CD4-positive, alpha-beta T cell treated with Interferon alpha-2 for 1 hour (primary cell): ENCODE measurements around the gene PTPRF.
A peak's percentile ranks its signal among the peaks of the same experiment; 100 is the strongest.

ENCODE experiments used
- DNase-seq, 2 donors: peaks; one replicate each; pipeline ENCODE4 v3.0.0-alpha.2; 2020 to 2022

Gene PTPRF

DNA sequence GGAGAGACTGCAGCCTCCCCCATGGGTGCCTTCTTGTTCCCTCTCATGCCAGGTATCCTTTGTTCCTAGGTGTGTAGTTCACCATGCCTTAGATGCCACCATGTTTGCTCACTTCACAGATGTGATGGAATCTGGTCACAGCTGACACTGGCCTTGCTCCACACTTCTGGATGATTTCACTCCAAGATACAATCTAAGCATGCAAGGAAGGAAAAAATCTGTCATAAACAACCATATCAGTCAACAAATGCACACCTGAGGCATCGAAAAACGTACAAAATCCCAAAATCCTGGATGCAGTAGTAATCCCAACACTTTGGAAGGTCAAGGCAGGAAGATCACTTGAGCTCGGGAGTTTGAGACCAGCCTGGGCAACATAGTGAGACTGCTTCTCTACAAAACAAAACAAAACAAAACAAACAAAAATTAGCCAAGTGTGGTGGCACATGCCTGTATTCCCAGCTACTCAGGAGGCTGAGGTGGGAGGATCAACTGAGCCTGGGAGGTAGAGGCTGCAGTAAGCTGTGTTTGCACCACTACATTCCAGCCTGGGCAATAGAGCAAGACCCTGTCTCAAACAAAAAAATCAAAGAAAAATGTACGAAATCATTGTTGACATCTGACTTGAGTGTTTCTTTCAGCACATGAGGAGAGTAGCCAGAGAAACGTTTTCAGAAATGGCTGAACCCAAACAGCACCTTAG lies 17.1 kb upstream of the PTPRF start:
- no peak for DNase-seq

DNA sequence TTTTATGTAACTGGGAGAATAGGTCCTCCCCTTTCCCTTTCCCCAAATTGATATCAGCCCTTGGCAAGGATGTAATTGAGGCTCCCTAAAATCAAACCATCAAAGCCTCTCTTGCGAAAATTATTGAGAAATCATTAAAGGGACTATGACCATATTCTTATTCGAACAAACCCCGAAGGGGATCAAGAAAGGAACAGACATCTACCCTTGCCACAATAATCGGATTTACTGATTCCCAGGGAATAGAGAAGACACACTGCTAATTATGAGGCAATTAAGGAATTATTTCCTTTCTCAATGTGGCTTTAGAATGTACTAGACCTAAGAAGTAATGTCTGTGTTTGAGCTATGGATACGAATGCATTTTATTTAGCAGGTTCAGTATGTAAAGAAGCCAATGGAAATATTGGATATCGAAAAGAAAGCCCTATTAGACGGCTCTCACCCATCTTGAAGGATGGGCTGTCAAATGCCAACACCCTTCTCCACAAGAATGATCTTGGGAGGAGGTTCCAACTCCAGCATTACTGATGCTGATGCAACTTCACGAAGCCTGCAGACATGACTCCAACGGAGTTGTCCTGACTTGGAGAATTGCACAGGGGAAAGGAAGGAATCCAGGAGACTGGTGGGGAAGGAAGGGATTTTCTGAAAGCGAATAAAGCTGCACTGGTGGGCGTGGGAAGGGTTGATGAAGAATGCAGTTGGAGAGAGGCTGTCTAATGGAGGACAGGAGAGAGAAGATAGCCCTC lies 11.6 kb upstream of the PTPRF start:
- DNase-seq = no peak

DNA sequence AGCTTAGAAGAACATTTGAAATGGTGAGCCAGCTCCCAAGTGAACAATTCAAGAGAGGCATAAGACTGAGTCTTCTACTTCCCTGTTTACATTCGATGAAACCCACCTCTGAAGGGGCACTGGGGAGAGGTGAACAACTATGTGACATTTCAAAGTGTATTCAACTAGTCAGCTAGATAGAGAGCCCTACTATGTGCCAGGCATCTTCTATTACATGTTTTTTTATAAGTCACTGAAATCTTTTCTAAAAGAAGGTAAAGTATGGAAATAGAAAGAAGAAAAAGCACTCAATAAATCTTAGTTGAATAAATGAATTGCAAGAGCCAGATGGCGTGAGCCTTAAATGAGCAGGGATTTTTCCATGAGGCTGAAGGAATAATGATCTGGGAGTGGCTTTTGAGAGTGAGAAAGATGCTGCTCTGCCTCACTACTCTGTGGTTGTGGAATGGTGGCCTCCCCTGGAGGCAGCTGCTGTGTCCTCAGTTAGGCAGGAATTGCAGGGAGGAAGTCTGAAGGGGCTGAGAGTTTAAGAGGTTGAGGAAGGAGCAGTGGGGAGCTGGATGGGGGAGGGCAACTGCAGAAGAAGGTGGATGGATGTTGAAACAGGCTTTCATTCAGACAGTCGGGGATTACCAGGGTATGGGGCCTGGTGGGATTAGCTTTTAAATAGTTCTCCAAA lies 10.4 kb upstream of the PTPRF start:
- DNase-seq = no peak

DNA sequence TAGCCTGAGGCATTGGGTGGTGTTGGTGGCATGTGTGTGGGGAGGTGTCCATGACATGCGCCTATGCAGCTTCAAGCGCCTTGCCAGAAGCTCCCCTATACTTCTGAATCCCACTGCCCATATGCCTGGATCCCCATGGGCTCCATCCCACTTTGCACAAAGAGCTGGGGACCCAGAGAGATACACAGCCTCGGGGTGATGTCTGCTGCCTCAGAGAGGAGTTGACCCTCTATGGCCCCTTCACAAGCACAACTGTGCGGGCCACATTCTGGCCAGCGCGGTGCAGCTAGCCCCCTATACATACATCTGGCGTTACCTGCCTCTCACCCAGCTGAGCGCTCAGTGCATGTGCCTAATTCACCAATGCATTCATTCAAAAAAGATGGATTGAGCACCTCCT lies 9.6 kb upstream of the PTPRF start:
- no peak for DNase-seq

DNA sequence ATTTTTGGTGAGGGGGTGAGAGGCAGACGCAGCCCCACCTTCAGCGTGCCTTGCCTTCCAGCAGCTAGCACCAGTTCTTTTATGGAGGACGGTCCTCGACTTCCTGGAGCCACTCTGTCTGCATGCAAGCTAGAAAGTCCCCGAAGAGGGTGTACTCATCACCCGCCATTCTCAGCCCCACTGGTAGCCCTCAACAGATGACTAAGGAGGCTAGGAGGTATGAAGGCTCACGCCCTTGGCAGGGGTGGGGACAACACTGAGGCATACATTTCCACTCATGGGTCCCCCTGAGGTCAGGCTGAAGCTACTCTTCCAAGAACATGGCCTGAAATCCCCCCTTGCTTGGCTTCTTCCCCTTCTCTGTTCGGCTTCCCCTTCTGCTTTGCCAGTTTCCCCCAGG lies 8.9 kb upstream of the PTPRF start:
- DNase-seq = no peak

DNA sequence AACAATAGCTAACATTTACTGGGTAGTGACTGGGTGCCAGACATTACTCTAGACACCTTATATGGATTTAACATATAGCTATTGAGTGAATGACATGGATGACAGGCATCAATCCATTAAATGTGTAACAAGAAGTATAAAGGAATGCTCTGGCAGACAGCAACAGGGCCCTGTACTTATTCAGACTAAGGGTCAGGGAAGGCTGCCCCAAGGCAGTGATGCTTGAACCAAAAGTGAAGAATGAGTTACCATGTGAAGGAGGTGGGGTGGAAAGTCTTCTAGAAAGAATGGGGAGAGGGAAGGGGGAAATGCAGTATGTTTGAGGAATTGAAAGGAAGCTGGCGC lies 8.3 kb upstream of the PTPRF start:
- DNase-seq = no peak

DNA sequence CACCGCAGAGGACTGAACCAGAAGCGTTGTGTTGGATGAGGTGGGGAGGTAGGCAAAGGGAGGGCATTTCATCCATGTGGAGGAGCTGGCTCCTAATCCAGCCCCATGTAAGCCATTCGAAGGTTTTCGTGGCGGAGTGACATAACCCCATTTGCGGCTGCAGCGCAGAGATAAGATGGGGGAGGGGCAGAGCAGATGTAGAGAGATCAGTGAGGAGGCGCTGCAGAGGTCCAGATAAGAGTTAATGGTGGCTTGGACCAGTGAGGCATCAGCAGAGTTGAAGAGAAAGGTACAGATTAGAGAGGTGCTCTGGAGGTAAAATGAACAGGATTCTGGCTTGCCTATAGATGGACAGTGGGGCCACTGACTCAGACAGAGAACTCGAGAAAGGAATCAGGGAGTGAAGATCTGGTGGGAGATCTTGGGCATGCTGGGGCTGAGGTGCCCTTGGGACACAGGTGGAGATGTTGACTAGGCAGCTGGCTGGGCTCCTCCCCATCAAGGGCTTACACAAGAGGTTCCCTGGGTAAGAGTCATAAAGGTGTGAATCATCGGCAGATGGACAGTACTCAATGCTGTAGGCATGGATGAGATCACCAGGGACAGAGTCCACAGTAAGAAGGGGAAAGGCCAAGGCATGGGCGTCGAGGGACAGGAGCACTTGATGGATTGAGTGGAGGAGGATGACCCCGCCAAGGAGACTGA lies 7.8 kb upstream of the PTPRF start:
- no peak for DNase-seq

DNA sequence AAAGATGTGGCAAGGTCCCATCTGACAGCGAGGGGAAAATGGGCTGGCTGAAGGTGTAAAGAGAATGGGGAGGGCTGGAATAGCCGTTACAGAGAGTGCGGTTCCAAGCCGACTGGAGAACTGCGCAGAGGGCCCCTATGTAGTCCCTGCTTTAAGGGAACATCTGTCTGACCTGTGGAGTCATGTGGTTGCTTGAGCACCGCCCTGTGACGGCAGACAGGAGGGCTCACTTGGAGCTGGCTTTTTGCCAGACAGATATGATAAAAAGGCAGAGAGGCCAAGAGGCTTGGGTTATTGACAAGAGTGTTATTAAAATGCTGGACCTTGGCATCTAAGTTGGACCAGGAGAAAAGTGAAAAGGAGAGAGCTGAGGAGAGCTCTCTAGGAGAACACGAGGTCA lies 5.9 kb upstream of the PTPRF start:
- no peak for DNase-seq

DNA sequence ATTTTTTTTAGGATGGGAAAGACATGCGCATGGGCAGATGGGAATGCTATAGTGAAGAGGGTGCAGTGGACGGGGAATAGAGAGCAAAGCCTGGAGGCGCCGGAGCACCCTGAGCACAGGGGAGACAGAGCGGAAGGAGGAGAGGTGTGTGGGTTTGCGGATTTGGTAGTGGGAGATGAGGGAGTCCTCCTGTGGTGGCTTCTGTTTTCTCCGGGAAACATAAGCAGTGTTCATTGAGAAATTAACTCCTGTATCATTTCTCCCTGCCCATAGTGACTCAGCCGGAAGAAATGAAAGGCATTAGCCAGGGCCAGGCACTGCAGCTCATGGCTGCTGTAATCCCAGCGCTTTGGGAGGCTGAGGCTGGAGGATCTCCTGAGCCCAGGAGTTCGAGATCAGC lies 4.7 kb upstream of the PTPRF start:
- DNase-seq = no peak

DNA sequence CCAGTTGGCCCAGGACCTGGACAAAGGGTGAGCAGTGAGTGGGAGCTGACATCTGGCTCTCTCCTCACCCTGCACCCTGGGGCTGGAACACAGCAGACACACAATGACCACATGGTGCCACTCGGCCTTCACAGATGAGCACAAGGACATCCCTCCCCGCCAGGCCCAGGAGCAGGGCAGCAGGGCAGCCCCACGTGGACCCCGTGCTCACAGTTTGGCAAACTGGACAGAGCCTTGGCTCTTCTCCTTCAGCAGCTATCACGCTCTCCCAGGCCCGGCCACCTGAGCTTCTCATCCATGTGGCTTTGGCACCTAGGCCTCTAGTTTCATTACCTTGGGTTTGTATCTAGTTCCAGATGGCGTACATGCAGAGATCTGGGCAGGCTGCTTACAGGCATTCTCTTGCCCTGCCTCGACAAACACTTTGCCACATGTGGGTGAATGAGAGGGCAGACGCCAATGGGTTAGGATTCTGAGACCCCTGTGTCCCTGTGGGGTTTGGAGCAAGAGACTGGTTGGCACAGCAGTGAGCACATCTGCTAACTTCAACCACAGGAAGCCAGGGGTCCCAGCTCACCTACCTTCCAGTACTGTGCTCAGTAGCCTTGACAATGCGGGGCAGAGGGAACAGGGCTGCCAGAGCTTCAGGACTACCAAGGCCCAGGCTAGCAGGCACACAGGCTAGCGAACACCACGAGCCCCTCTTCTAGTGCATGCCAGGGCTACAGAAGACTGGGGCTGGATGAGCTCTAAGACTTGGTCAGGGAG lies 3.4 kb upstream of the PTPRF start:
- no peak for DNase-seq

DNA sequence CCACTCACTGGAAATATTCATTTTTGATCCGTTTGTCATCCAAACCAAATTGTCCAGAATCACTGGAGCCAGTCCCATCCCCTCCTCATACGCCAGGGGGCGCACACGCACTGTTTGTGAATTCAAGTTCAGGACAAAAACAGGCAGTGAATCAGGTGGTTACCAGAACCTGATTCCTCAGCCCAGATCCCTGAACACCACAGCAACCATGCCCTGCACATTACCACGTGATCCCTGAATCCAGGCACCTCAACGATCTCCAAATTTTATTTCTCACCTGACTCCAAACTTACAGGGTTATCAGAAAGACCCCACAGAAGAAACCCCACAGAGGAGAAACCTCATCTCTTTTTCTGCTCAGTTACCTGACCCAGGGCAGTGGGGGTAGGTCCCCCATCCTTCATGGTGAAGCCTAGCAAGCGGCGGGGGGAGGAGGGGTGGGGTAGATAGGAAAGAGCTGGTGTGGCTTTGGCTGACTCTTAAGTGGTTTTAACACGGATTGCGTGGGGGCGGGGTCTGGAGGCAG lies 1.4 kb upstream of the PTPRF start:
- peak; percentile 72 to 80 for DNase-seq

DNA sequence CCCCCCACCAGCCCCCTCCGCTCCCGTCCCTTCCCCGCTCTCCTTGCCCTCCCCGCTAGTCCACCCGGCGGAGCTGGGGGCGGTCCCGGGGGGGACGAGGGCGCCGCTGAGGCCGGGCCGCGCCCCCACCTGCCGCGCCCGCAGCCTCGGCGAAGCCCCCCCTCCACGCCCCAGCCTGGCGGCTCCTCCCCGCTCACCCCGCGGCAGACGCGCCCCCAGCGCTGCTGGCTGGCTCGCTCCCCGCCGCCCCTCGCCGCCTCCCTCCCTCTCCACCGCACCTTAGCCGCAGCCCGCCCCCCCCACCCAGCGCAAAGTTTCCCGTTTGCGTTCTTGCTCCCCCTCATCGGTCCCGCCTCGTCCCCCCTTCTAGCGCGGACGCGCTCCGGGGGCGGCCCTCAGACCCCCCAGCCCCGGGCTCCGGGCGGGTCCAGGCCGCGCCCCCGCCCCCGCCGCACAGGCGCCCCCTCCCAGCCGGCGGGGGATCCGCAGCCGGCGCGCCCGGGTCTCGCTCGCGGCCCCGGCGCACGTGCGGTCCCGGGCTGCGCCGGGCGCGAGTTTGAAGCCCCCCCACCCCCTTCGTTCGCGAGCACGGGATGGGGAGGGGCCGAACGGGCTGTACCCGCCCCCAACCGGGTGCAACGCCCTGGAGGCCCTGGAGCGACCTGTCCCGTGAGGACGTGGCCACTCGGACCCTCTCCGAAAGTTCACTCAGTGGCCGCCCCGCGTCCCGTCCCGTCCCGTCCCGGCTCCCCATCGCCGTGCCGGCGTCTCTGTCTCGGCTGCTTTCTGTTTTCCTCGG lies 623 bp downstream of the PTPRF start:
- DNase-seq = peak in 1 of 2 donors; percentile 14

DNA sequence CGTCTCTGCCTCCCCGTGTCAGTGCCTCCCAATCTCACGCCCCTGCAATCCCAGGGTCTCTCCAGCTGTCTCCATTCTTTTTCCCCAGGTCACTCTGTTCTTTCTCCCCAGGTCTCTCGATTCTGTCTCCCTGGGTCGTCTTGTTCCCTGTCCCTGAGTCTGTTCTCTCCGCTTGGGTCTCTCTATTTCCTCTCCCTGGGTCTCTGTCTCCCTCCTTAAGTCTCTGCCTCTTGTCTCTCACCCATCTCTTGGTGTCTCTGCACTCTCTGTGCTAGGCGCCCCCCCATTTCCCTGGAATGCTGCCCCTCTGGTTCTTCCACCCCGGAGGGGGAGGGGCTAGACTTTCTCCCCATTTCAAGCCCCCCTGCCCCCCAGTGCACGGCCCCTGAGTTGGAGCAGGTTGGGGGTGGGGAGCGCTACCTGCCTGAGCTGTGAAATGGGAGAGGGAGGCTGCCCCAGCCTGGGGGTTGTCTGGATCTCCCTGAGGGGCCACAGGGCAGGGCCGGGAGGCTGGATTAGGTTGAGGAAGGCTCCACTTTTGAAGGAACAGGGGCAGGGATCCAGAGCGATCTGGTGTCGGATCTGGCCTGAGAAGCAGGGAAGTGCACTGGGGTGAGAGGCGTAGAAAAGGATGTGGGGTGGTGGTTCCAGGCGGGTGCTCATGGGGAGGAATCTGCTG lies 1.4 kb downstream of the PTPRF start:
- DNase-seq = no peak

DNA sequence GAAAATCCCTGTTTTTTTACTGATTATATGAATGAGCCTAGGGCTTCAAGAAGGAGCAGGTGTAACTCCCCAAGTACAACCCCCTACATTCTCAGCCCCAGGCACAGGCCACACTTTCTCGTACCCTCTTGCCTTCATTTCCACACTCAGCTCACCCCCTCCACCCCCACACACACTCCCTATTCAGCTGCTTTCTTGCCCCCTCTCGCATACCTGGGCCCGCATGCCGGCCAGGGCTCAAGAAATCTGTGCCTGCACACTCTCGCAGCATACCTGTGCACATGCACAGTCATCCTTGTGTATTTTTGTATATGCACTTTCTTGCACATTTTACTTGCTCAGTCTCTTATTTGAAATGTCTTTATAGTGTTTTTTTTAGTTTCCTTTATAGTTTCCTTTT lies 2.0 kb downstream of the PTPRF start:
- DNase-seq = no peak

DNA sequence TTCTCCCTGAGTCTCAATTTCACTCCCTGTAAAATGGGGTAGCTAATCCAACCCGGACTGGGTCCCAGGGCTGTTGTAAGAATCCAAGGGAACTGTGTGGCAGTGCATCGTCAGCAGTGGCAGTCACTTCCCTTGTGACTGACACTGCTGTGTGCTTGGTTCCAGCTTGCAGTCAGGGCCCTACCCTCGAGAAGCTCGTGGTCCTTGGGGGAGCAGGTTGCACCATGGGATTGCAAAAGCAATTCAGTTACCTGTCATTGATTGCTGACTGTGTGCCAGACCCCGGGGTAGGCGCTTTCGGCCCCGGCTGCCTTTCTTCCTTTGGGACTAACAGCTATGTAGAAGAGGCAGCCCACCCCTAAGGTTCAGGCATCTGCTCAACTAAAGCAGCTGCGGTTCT lies 2.9 kb downstream of the PTPRF start:
- no peak for DNase-seq

DNA sequence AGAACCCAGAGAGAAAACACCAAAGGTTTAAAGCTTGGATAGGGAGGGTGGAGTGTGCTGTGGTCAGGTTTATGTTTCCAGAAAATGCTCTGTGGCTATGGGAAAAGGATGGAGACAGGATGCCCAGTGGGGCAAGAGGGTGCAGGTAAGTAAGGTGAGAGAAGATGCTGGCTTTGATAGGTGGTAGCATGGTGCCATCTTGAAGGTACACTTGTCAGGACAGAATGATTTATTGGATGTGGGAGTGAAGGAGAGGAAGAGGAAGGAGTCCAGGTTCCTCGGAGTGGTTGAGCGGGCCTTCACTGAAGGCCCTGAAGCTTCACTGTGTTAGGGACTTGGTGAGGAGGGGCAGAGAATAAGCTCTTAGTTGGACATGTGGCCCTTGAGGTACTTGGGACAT lies 3.6 kb downstream of the PTPRF start:
- DNase-seq = no peak

DNA sequence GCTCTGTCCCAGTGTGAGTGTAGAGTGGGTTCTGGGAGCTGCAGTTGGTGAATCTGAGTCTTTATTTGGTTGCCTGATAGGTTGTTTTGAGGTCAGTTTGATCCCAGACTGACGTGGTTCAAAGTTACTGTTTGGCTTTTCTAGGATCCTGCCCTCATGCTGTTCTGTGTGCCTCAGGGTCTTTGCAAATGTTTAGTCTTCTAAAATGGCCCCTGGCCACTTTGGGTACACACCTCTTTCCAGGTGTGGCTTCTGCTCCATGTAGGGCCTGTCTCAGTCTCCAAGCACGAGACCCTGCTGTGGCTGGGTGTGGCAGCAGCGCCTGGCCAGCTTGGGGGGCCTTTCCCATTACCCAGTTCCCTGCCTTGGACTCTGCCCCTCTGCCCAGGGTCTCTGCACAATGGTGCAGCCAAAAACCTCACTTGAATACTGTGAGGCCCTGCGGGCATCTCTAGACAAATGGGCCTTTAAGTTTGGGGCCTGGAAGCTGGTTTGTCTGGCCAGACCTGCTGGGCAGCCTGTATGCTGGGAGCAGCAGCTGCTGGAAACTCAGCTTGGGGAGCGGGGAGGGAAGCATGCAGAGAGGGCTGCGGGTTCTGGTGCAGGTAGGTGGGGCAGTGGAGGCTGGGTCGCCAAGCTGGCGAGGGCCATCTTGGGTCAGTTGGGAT lies 5.6 kb downstream of the PTPRF start:
- DNase-seq = no peak

DNA sequence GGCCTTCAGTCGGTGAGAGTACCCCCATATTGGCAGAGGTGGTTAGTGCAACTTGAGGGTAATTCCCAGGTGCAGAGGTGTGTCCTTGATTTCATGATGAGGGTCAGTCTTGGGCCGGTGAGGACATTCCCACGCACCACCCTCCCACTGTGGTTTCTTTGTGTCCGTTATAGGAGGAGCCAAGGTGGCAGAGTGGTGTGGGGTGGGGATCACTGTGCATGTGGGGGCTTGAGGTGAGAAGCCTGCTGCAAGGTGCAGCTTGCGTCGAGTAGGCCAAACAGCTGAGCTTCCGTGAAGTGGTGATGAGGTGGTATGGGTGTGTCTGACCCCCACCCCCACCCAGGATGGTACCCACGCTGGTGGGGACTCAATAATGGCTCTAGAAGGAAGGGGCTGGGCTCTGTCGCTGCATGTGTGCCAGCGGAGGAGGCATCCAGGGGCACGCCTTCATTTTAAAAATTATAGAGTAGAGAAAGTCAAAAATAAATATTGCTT lies 6.2 kb downstream of the PTPRF start:
- DNase-seq = no peak

DNA sequence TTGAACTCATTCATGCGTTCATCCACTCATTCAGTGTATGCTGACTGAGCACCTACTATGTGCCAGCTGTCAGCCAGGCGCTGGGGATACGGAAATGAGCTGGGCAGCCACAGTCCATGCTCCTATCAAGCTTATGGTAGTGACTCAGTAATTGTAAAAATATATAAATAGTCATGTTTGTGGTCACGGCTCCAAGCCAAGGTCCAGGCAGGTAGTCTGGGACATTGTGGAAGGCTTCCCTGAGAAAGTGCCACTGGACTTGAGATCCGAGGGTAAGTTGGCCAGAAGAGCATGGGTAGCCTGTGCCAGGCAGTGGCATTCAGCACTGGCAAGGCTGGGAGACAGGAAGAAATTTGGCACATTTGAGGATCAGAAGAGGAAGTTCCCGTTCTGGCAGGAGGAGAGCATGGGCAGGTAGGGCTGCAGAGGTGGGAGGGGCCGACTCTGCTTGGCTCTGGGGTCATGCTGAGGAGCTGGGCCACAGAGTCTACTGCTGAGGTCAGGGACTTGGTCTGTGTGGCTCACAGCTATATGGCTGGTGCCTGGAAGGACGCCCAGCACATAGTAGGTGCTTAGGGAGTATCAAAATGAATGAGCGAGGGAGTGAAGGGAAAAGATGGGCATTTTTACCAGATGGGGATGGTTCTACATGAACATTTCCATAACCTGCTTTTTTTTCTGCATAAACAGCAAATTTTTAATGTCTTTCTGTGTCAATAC lies 6.9 kb downstream of the PTPRF start:
- no peak for DNase-seq

DNA sequence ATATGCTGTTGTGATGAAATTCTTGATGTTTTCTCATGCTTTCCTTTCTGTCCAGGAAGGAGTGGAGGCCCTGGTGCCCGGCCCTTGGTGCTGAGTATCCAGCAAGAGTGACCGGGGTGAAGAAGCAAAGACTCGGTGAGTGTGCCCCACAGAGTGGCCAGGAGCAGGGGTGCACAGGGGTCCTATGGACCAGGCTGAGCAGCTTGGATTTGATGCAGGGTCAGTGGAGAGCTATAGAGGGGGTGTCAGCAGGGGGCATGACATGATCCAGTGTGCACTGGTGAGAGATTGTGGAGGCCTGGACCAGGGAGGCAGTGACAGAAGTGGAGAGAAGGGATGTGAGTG lies 7.4 kb downstream of the PTPRF start:
- no peak for DNase-seq
